Upper lobe of right lung (tissue), 1 donor: ENCODE data around the gene VILL. TPM values are rescaled to one million over a fixed set of nuclear protein-coding genes. Genes with fewer than 3 reads are reported as not detected.
A peak's percentile ranks its signal among the peaks of the same experiment; 100 is the strongest.

Experiments
- ATAC-seq: fragments of 200-7000 bp; cut with Tn5 transposase; one replicate; pipeline ENCODE4 v1.9.1; 2020; ENCODE audit warnings: mild to moderate bottlenecking, moderate library complexity
- DNase-seq: peaks from one replicate; pipeline ENCODE4 v3.0.0-alpha.2; 2020
- H3K27ac ChIP-seq: fragments of 200-600 bp; one replicate; pipeline ENCODE4 v1.8.0; 2022
- H3K27me3 ChIP-seq: fragments of 200-600 bp; one replicate; pipeline ENCODE4 v1.8.0; 2022; ENCODE audit warnings: mild to moderate bottlenecking
- H3K36me3 ChIP-seq: fragments of 200-600 bp; one replicate; pipeline ENCODE4 v1.8.0; 2022
- H3K4me1 ChIP-seq: fragments of 200-600 bp; one replicate; pipeline ENCODE4 v1.8.0; 2022
- H3K4me3 ChIP-seq: fragments of 200-600 bp; one replicate; pipeline ENCODE4 v1.8.0; 2022; ENCODE audit warnings: mild to moderate bottlenecking
- H3K9me3 ChIP-seq: fragments of 200-600 bp; one replicate; pipeline ENCODE4 v1.8.0; 2022
- intact Hi-C: fragments of 100-400 bp; cut with DNase I; formaldehyde crosslinking; loops from one replicate; pipeline ENCODE4 v1.11.0; 2022
- total RNA-seq: library from RNA; stranded (reverse); fragmentation: NEBNext Ultra II Directional; extraction: Animal tissue kit (Norgen Biotek cat#: 25700); gene quantifications from one replicate; pipeline ENCODE4 v1.2.1, GENCODE V29; 2021
- TF ChIP-seq, protein P1 (sequence below): fragments of 200-600 bp; IDR thresholded peaks from one replicate; pipeline ENCODE4 v1.8.0; 2022; ENCODE audit warnings: antibody characterized with exemption
- donor health status: DM: no; HTN: yes; CAD: no; lungs with severe emphysema.

VILL gene
- total RNA-seq, 1 donor from 2014 or later: 8.9 TPM

DNA sequence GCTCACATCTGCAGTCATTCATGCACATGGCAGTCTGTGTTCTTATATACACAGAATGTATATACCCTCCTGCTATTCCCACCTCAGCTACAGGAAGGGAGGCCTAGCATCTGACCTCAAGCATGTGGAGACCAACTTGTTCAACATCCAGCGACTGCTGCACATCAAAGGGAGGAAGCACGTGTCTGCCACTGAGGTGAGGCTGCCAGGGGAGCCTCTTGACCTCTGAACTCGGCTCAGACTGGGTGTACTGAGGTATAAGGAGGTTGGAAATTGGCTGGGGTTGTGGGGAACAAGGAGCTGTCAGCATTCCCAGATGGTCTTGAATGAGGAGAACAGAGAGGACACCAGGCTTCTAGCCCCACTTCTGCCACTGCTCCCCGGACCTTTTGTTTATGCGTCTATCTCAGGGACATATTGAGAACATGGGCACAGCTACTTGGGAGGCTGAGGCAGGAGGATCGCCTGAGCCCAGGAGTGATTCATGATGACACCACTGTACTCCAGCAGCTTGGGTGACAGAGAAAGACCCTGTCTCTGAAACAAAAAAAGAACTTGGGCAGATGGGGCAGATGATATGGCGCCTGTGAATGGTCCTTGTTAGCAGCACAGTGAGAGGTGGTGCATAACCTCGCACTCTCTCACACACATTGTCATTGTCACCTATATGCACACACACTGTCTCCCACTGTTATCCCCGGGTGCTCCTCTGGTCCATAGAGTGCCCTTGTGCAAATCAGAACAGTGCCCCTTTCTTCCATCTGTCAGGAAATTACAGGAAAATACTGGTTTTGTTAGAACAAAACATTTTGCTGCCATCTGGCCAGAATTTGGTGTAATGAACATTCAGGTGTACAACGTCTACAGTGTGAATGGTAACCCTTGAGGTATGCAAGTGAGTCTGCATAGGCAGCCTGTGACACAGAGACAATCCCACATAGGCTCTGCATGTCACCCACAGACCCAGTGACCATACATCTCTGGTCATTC is 5.4 kb downstream of the VILL start:
- no peak for ATAC-seq
- TF ChIP-seq, protein P1, sequence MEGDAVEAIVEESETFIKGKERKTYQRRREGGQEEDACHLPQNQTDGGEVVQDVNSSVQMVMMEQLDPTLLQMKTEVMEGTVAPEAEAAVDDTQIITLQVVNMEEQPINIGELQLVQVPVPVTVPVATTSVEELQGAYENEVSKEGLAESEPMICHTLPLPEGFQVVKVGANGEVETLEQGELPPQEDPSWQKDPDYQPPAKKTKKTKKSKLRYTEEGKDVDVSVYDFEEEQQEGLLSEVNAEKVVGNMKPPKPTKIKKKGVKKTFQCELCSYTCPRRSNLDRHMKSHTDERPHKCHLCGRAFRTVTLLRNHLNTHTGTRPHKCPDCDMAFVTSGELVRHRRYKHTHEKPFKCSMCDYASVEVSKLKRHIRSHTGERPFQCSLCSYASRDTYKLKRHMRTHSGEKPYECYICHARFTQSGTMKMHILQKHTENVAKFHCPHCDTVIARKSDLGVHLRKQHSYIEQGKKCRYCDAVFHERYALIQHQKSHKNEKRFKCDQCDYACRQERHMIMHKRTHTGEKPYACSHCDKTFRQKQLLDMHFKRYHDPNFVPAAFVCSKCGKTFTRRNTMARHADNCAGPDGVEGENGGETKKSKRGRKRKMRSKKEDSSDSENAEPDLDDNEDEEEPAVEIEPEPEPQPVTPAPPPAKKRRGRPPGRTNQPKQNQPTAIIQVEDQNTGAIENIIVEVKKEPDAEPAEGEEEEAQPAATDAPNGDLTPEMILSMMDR: no peak
- Histone ChIP-seq H3K9me3 (no peaks in the 10 kb centered on the region), H3K36me3 (no peaks in the 10 kb centered on the region), H3K27ac (no peak overlapping the region), H3K4me1 (peaks cover 21% of the 10 kb centered on the region), H3K4me3 (no peak overlapping the region), H3K27me3 (no peaks in the 10 kb centered on the region)
- peak; percentile 33 for DNase-seq
- intact Hi-C loops: no loop called here

DNA sequence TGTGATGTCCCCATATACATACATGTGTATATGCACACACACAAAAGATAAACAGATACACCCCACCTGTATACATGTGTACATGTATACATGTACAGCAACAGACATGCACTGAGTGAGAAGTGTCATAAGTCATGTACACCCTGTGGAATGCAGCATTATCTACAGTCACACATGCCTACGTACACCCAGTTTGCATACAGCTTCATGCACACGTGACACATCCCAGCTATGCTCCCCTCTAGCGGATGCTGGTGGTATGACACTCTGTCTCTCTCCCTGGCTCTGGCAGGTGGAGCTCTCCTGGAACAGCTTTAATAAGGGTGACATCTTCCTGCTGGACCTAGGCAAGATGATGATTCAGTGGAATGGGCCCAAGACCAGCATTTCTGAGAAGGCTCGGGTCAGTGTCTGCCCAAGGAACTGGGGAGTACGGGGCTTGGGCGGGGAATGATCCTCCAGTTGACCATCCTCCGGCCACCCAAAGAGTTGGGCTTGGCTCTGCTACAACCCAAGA is 6.3 kb downstream of the VILL start:
- intact Hi-C loops: no loop called here
- H3K4me1 ChIP-seq: peaks cover 21% of the 10 kb centered on the region
- no peaks in the 10 kb centered on the region for H3K27me3 ChIP-seq
- no peaks in the 10 kb centered on the region for H3K9me3 ChIP-seq
- DNase-seq (peak; percentile 73), ATAC-seq (peak; percentile 72)
- H3K27ac ChIP-seq: no peak overlapping the region
- TF ChIP-seq, protein P1: peak; percentile 97
- H3K4me3 ChIP-seq: no peak overlapping the region
- H3K36me3 ChIP-seq: peaks cover 3% of the 10 kb centered on the region

DNA sequence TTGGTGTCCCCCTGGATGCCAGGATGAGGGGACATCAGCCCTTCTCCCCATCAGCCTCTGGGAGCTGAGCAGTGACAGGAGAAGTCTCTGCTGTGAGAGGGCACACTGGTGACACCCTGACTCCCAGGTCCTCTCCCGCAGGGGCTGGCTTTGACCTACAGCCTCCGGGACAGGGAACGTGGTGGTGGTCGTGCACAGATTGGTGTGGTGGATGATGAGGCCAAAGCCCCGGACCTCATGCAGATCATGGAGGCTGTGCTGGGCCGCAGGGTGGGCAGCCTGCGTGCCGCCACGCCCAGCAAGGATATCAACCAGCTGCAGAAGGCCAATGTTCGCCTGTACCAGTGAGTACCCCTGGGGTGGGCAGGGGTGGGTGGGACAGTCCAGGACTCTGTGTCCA is 6.8 kb downstream of the VILL start:
- DNase-seq: peak; percentile 61
- no peaks in the 10 kb centered on the region for H3K27me3 ChIP-seq
- no peaks in the 10 kb centered on the region for H3K9me3 ChIP-seq
- H3K36me3 ChIP-seq: peaks cover 5% of the 10 kb centered on the region
- no peak overlapping the region for H3K27ac ChIP-seq
- intact Hi-C loops: no loop called here
- no peak overlapping the region for H3K4me3 ChIP-seq
- ATAC-seq: no peak
- peaks cover 21% of the 10 kb centered on the region for H3K4me1 ChIP-seq
- TF ChIP-seq, protein P1: no peak

DNA sequence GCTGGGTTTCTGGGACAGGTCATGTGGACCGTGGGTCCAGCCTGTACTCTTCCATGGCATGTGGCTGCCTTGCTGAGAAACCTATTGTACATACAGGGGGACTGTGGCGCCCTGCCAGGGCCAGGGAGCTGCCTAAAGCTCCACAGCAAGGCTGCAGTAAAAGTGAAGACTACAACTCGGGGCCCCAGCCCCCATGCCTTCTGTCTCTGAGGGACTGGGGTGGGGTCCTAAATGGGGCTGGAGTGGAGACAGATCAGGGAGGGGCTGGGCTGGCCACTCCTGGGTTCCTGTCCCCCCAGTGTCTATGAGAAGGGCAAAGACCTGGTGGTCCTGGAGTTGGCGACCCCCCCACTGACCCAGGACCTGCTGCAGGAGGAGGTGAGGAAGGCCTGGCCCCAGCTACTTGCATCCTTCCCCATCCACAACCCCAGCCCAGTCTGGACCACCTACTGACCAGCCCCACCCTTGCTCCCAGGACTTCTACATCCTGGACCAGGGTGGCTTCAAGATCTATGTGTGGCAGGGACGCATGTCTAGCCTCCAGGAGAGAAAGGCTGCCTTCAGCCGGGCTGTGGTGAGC is 7.3 kb downstream of the VILL start:
- TF ChIP-seq, protein P1: no peak
- no peak for ATAC-seq

DNA sequence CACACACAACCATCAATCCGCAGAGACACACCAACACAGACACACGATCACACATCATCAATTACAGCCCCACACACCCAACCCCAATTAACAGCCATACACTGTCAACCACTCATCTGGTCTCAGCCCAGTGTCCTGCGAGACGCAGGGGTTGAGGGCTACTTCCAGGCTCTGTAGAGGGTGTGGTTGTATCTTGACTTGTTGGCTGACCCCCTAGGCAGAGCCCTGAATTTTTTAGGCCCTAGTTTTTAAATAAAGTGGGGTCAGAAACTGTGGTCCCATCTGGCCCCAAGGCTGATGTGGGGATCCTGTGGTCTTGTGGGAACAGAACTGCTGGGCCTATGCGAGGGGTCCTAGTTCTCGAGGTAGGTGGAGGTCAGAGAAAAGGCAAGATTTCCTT is 9.2 kb downstream of the VILL start:
- no peak overlapping the region for H3K27ac ChIP-seq
- DNase-seq (peak; percentile 27), ATAC-seq (no peak)
- H3K36me3 ChIP-seq: peaks cover 5% of the 10 kb centered on the region
- intact Hi-C loops: no loop called here
- no peaks in the 10 kb centered on the region for H3K9me3 ChIP-seq
- no peaks in the 10 kb centered on the region for H3K27me3 ChIP-seq
- peaks cover 21% of the 10 kb centered on the region for H3K4me1 ChIP-seq
- TF ChIP-seq, protein P1: no peak
- H3K4me3 ChIP-seq: no peak overlapping the region

More for the DNA sequence above, 7.3 kb downstream of the VILL start:
- H3K36me3 ChIP-seq: peaks cover 5% of the 10 kb centered on the region
- H3K27ac ChIP-seq: peak overlapping the region; percentile 92
- intact Hi-C loops: no loop called here
- peak overlapping the region; percentile 58 for H3K4me3 ChIP-seq
- H3K9me3 ChIP-seq: no peaks in the 10 kb centered on the region
- H3K27me3 ChIP-seq: no peaks in the 10 kb centered on the region
- peak; percentile 68 for DNase-seq
- H3K4me1 ChIP-seq: peaks cover 21% of the 10 kb centered on the region
